OCI-LY1 (cell line): ENCODE results near the gene MPPED1.

ENCODE experiments used
- H2AFZ ChIP-seq: fragments of 200-600 bp; sonication (generic), shearing (Covaris generic); 2 replicates; pipeline ENCODE4 v1.6.0; 2014; ENCODE audit warnings: antibody characterized with exemption, mild to moderate bottlenecking, low read length
- H3F3A ChIP-seq: fragments of 200-600 bp; sonication (generic), shearing (Covaris generic); 2 replicates; pipeline ENCODE4 v1.6.0; 2014; ENCODE audit warnings: mild to moderate bottlenecking, antibody characterized with exemption, low read length, moderate library complexity; ENCODE audit not compliant: insufficient read depth
- H3K27ac ChIP-seq: fragments of 200-600 bp; sonication (generic); 2 replicates; pipeline ENCODE4 v1.5.1; 2014; ENCODE audit warnings: low read length, mixed run types, mild to moderate bottlenecking, low read depth; ENCODE audit not compliant: poor library complexity, severe bottlenecking
- H3K27me3 ChIP-seq: fragments of 200-600 bp; sonication (generic); 2 replicates; pipeline ENCODE4 v1.6.0; 2014; ENCODE audit warnings: antibody characterized with exemption, mild to moderate bottlenecking, low read length, moderate library complexity; ENCODE audit not compliant: insufficient read depth
- H3K36me3 ChIP-seq: fragments of 200-600 bp; sonication (generic); 2 replicates; pipeline ENCODE4 v1.6.1; 2014; ENCODE audit warnings: mild to moderate bottlenecking, antibody characterized with exemption, low read length, moderate library complexity, mixed read lengths; ENCODE audit not compliant: insufficient read depth
- H3K4me1 ChIP-seq: fragments of 200-600 bp; sonication (generic); 2 replicates; pipeline ENCODE4 v1.5.1; 2014; ENCODE audit warnings: mild to moderate bottlenecking, low read length, moderate library complexity; ENCODE audit not compliant: insufficient read depth, severe bottlenecking
- H3K4me2 ChIP-seq: fragments of 200-600 bp; sonication (generic), shearing (Covaris generic); 2 replicates; pipeline ENCODE4 v1.6.1; 2014; ENCODE audit warnings: low read length
- H3K4me3 ChIP-seq: fragments of 200-600 bp; sonication (generic); 2 replicates; pipeline ENCODE4 v1.5.1; 2014; ENCODE audit warnings: low read length, low read depth, mild to moderate bottlenecking, mixed read lengths; ENCODE audit not compliant: poor library complexity, severe bottlenecking
- H3K79me2 ChIP-seq: fragments of 200-600 bp; shearing (Covaris generic); 2 replicates; pipeline ENCODE4 v1.6.1; 2016; ENCODE audit warnings: mixed run types, low read length, mixed read lengths; ENCODE audit not compliant: insufficient read depth
- H3K9ac ChIP-seq: fragments of 200-600 bp; sonication (generic), shearing (Covaris generic); 2 replicates; pipeline ENCODE4 v1.6.1; 2014; ENCODE audit warnings: mild to moderate bottlenecking, low read length, mixed read lengths
- H3K9me2 ChIP-seq: fragments of 200-600 bp; sonication (generic), shearing (Covaris generic); 2 replicates; pipeline ENCODE4 v1.6.1; 2014; ENCODE audit warnings: low read depth, mild to moderate bottlenecking, low read length, mixed read lengths
- H3K9me3 ChIP-seq: fragments of 200-600 bp; shearing (Covaris generic); 2 replicates; pipeline ENCODE4 v1.6.1; 2014; ENCODE audit warnings: low read length, mixed read lengths
- H4K20me1 ChIP-seq: fragments of 200-600 bp; sonication (generic), shearing (Covaris generic); 2 replicates; pipeline ENCODE4 v1.6.0; 2016; ENCODE audit warnings: mild to moderate bottlenecking, low read length; ENCODE audit not compliant: insufficient read depth
- CTCF ChIP-seq: fragments of 200-600 bp; sonication (generic), shearing (Covaris generic); IDR thresholded peaks from 2 replicates; pipeline ENCODE4 v1.5.1; 2017; ENCODE audit warnings: mild to moderate bottlenecking, antibody characterized with exemption, low read length, moderate library complexity, mixed read lengths
- EZH2 ChIP-seq: fragments of 200-600 bp; sonication (generic), shearing (Covaris generic); IDR thresholded peaks from 2 replicates; pipeline ENCODE4 v1.8.0; 2017; ENCODE audit warnings: borderline replicate concordance, mixed run types, mild to moderate bottlenecking, antibody characterized with exemption, low read length, moderate library complexity, mixed read lengths

The MPPED1 gene

GRCh38 chr22:43419371-43420080 is 7.7 kb downstream of the MPPED1 start:
- no peaks in the 10 kb centered on the region for H3K9me3 ChIP-seq
- no peaks in the 10 kb centered on the region for H3F3A ChIP-seq
- no peak overlapping the region for H3K4me2 ChIP-seq
- H3K9me2 ChIP-seq = no peaks in the 10 kb centered on the region
- peaks cover 4% of the 10 kb centered on the region; the same call in 1 of the 2 replicates for H3K27me3 ChIP-seq
- no peaks in the 10 kb centered on the region for H3K4me1 ChIP-seq
- H3K4me3 ChIP-seq = no peak overlapping the region
- no peaks in the 10 kb centered on the region for H4K20me1 ChIP-seq
- no peak overlapping the region for H3K9ac ChIP-seq
- no peaks in the 10 kb centered on the region for H3K79me2 ChIP-seq
- H2AFZ ChIP-seq = no peak overlapping the region
- H3K27ac ChIP-seq = no peak overlapping the region
- no peak for TF ChIP-seq EZH2
- TF ChIP-seq CTCF = no peak
- H3K36me3 ChIP-seq = no peaks in the 10 kb centered on the region

- H3K9me3 ChIP-seq = no peaks in the 10 kb centered on the region
- H3F3A ChIP-seq = no peaks in the 10 kb centered on the region
- no peak overlapping the region for H2AFZ ChIP-seq
- H3K36me3 ChIP-seq = no peaks in the 10 kb centered on the region
- no peaks in the 10 kb centered on the region for H4K20me1 ChIP-seq
- no peak overlapping the region for H3K4me3 ChIP-seq
- H3K27me3 ChIP-seq = peaks cover 4% of the 10 kb centered on the region; the same call in 1 of the 2 replicates
- H3K79me2 ChIP-seq = no peaks in the 10 kb centered on the region
- H3K27ac ChIP-seq = no peak overlapping the region
- no peaks in the 10 kb centered on the region for H3K4me1 ChIP-seq
- no peaks in the 10 kb centered on the region for H3K9me2 ChIP-seq
- TF ChIP-seq EZH2 = no peak
- no peak for TF ChIP-seq CTCF
- H3K4me2 ChIP-seq = no peak overlapping the region
- H3K9ac ChIP-seq = no peak overlapping the region
These were observed 9.3 kb downstream of the MPPED1 start for GRCh38 chr22:43421046-43421665.

- Histone ChIP-seq H4K20me1 (no peaks in the 10 kb centered on the region), H3K27me3 (peaks cover 4% of the 10 kb centered on the region; the same call in 1 of the 2 replicates), H3K9me2 (no peaks in the 10 kb centered on the region), H3K4me1 (no peaks in the 10 kb centered on the region), H3K9ac (no peak overlapping the region), H3F3A (no peaks in the 10 kb centered on the region), H3K79me2 (no peaks in the 10 kb centered on the region), H3K36me3 (no peaks in the 10 kb centered on the region), H2AFZ (no peak overlapping the region), H3K4me2 (no peak overlapping the region), H3K27ac (no peak overlapping the region), H3K4me3 (no peak overlapping the region), H3K9me3 (no peaks in the 10 kb centered on the region)
- no peak for TF ChIP-seq CTCF
These were observed 10.3 kb downstream of the MPPED1 start for GRCh38 chr22:43421914-43422615.
